GM18909 (cell line): ENCODE measurements around the gene CHFR.

Source experiments
- ATAC-seq: cut with Tn5 transposase; IDR thresholded peaks from one replicate; pipeline ENCODE4 v1.9.1; 2021; ENCODE audit warnings: mild to moderate bottlenecking; ENCODE audit not compliant: unreplicated experiment, poor library complexity

Gene CHFR

DNA sequence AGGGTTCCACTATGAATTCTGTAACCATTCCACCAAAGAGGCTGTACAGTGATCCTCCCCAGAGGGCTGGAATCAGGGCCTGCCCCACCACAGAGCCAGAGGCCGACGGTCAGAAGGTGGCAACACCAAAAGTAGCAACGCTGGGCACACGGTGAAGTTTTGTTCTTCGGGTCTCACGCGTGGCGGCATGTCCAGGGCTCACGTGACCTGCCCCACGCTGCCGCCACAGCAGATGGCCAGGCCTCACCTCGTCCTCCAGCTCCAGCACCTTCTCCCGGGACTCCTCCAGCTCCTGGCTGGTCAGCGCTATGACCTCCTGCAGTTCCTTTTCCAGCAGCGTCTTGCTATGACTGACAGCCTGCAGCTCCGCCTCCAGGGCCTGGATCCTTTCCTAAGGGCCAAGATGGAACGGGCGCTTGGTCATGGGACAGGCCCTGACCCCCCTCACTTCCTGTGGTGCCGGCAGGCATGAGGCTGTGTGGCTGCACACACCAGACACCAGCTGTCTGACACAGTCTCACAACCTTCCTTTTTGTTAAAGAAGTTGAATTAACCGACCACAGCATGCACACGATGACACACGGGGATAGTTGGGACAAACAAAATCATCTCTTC is 103.4 kb downstream of the CHFR start:
- ATAC-seq = no peak
